Stimulated activated effector memory CD8-positive, alpha-beta T cell treated with anti-CD3 and anti-CD28 coated beads, Interleukin-12 subunit alpha, Interleukin-12 subunit beta, amount 100 ng/mL, for 72 hours (primary cell): Measurements from ENCODE around the gene BBOX1.
"Not testable (repeated sequence)": the region's sequence is repeated elsewhere in the genome, so short reads cannot be mapped to it uniquely, and the experiment has no call there.

ENCODE experiments used
- ATAC-seq: fragments of 150-1000 bp; cut with Tn5 transposase; 2 replicates; pipeline ENCODE4 v1.10.0; 2021
- DNase-seq, 2 donors: peaks; one replicate each; pipeline ENCODE4 v3.0.0; 2021 to 2022; ENCODE audit warnings: low spot score in 2 of 2
- H3K27ac Mint-ChIP-seq: one replicate; pipeline ENCODE4 v1.8.0; 2022; ENCODE audit warnings: mild to moderate bottlenecking, mixed read lengths
- H3K36me3 Mint-ChIP-seq: one replicate; pipeline ENCODE4 v1.8.0; 2022; ENCODE audit warnings: mild to moderate bottlenecking, mixed read lengths
- H3K4me1 Mint-ChIP-seq: one replicate; pipeline ENCODE4 v1.8.0; 2022; ENCODE audit warnings: mixed read lengths
- H3K4me3 Mint-ChIP-seq: one replicate; pipeline ENCODE4 v1.8.0; 2022; ENCODE audit warnings: mild to moderate bottlenecking, mixed read lengths
- H3K9me3 Mint-ChIP-seq: one replicate; pipeline ENCODE4 v1.8.0; 2022; ENCODE audit warnings: mixed read lengths

Gene BBOX1

DNA sequence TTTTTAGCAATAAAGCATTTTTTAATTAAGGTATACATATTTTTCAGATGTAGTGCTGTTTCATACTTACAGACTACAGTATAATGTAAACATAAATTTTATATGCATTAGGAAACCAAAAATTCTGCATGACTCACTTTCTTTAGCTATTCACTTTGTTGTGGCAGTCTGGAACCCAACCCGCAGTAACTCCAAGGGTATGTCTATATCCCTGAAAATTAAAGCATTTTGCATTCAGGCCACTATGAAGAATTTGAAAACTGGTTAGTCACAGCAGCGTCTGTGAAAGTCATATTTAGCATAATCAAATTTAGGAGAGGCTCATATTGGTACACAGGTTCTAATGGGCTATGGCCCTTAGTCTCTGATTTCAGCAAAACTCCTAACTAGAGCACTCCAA, 46.8 kb downstream of the BBOX1 start:
- no peaks in the 10 kb centered on the region for H3K4me1 Mint-ChIP-seq
- no peak overlapping the region for H3K4me3 Mint-ChIP-seq
- no peak overlapping the region for H3K27ac Mint-ChIP-seq
- DNase-seq (no peak), ATAC-seq (no peak)
- H3K9me3 Mint-ChIP-seq: peaks cover 7% of the 10 kb centered on the region
- H3K36me3 Mint-ChIP-seq: no peaks in the 10 kb centered on the region

DNA sequence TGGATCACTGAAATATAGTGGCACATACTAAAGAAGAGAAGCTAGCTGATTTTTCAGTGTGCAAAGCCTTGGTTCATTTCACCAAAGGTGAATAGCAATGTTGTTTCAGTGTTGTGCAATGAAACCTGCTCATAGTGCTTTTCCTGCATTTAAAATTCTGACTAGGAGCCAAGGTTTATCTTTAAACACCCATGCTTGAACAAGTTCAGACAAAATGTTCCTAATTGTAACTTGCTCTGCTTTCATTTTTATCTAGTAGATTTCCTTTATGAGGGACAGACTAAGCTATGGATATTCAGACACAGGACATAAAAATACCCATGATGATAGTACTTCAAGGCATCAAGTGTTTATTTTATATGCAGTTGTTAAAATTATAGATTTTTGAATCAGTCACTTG, 47.7 kb downstream of the BBOX1 start:
- Mint-ChIP-seq H3K9me3 (peaks cover 7% of the 10 kb centered on the region), H3K4me3 (no peak overlapping the region), H3K27ac (no peak overlapping the region), H3K36me3 (no peaks in the 10 kb centered on the region), H3K4me1 (no peaks in the 10 kb centered on the region)
- no peak for DNase-seq
- no peak for ATAC-seq

GRCh38 chr11:27089746-27090145, 49.1 kb downstream of the BBOX1 start:
- Mint-ChIP-seq H3K4me3 (no peak overlapping the region), H3K4me1 (no peaks in the 10 kb centered on the region), H3K27ac (no peak overlapping the region), H3K9me3 (peaks cover 9% of the 10 kb centered on the region), H3K36me3 (no peaks in the 10 kb centered on the region)
- DNase-seq (no peak), ATAC-seq (no peak)

DNA sequence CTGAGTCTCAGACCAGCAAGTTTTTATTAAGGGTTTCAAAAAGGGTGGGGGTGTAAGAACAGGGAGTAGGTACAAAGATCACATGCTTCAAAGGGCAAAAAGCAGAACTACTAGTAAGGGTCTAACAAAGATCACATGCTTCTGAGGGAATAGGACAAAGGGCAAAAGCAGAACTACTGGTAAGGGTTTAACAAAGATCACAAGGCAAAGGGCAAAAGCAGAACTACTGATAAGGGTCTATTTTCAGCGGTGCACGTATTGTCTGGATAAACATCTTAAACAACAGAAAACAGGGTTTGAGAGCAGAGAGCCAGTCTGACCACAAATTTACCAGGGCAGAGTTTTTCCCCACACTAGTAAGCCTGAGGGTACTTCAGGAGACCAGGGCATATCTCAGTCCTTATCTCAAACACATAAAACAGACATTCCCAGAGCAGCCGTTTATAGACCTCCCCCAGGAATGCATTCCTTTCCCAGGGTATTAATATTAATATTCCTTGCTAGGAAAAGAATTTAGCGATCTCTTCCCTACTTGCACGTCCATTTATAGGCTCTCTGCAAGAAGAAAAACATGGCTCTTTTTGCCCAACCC, 49.8 kb downstream of the BBOX1 start:
- DNase-seq, H3K9me3 Mint-ChIP-seq, H3K4me3 Mint-ChIP-seq, ATAC-seq, H3K4me1 Mint-ChIP-seq, H3K36me3 Mint-ChIP-seq, H3K27ac Mint-ChIP-seq: not testable (repeated sequence)

- no peaks in the 10 kb centered on the region for H3K4me1 Mint-ChIP-seq
- H3K9me3 Mint-ChIP-seq: peaks cover 14% of the 10 kb centered on the region
- DNase-seq: no peak
- H3K36me3 Mint-ChIP-seq: no peaks in the 10 kb centered on the region
- H3K27ac Mint-ChIP-seq: no peak overlapping the region
- H3K4me3 Mint-ChIP-seq: no peak overlapping the region
- ATAC-seq: no peak
Measured at GRCh38 chr11:27094120-27094519, 53.5 kb downstream of the BBOX1 start.

DNA sequence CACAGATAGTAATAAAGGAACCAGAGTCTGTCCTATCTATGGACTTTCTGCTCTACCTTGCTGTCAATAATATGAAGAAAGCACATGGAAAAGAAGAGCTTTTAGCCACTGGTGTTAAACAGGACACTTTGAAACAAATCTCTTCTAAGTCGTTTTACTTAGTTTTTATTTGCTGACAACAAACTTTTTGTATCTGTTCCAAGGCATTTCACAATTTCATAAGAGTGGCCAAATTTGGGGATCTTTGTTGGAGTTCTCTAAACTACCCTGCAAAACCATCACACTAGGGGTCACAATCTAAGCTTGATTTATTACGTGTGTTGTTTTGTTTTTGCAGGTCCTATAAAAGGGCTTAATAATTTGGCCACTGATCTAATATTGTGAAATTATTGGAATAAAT, 54.4 kb downstream of the BBOX1 start:
- H3K36me3 Mint-ChIP-seq: no peaks in the 10 kb centered on the region
- H3K27ac Mint-ChIP-seq: no peak overlapping the region
- peaks cover 12% of the 10 kb centered on the region for H3K9me3 Mint-ChIP-seq
- H3K4me3 Mint-ChIP-seq: no peak overlapping the region
- DNase-seq: no peak
- no peak for ATAC-seq
- no peaks in the 10 kb centered on the region for H3K4me1 Mint-ChIP-seq

GRCh38 chr11:27095887-27096286, 55.3 kb downstream of the BBOX1 start:
- Mint-ChIP-seq H3K27ac (no peak overlapping the region), H3K9me3 (peaks cover 7% of the 10 kb centered on the region), H3K4me3 (no peak overlapping the region), H3K36me3 (no peaks in the 10 kb centered on the region), H3K4me1 (no peaks in the 10 kb centered on the region)
- ATAC-seq (no peak), DNase-seq (no peak)

GRCh38 chr11:27097551-27097950, 56.9 kb downstream of the BBOX1 start:
- Mint-ChIP-seq H3K4me1 (no peaks in the 10 kb centered on the region), H3K4me3 (no peak overlapping the region), H3K9me3 (peaks cover 7% of the 10 kb centered on the region), H3K27ac (no peak overlapping the region), H3K36me3 (no peaks in the 10 kb centered on the region)
- no peak for DNase-seq
- no peak for ATAC-seq

GRCh38 chr11:27100534-27100933, 59.9 kb downstream of the BBOX1 start:
- H3K4me3 Mint-ChIP-seq: no peak overlapping the region
- peaks cover 9% of the 10 kb centered on the region for H3K9me3 Mint-ChIP-seq
- H3K4me1 Mint-ChIP-seq: no peaks in the 10 kb centered on the region
- no peak for DNase-seq
- no peaks in the 10 kb centered on the region for H3K36me3 Mint-ChIP-seq
- no peak for ATAC-seq
- no peak overlapping the region for H3K27ac Mint-ChIP-seq

- Mint-ChIP-seq H3K36me3 (no peaks in the 10 kb centered on the region), H3K9me3 (peaks cover 4% of the 10 kb centered on the region), H3K27ac (no peak overlapping the region), H3K4me1 (no peaks in the 10 kb centered on the region), H3K4me3 (no peak overlapping the region)
- DNase-seq: no peak
- no peak for ATAC-seq
Measured at GRCh38 chr11:27107548-27107947, 66.9 kb downstream of the BBOX1 start.

DNA sequence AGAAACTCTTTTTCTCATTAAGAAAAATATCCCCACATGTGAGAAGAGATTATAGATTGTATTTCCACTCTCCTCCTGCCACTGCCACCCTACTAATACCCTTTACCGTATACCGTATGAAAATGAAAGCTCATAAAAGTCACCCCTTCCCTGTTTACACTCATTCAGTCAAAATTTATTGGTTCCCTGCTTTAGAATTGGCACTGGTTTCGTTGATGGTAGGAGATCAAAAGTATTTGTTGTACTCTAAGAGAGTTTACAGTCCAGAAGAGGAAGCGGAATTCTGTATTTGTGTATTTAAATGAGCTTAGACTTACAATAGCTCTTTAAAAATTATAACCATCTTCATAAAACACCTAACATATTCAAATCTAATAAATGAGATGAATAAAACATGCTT, 68.2 kb downstream of the BBOX1 start:
- peaks cover 4% of the 10 kb centered on the region for H3K9me3 Mint-ChIP-seq

DNA sequence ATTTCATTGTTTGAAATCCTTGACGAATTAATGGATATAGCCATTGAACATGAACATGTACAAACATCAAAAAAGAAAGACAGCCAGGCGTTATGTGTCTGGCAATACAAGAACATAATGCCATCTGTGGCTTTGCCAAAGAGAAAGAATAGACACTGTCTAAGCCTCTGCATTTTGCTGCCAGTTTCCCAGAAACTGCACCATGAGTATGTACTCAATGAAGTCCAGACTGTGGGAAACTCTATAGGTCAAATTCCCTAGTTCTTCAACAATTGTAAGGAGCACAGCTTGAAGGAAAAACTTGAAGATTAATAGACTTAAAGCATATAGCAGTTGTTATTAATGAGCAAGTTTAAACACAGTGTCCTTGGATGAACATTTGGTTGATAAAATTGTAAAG, 71.3 kb downstream of the BBOX1 start:
- Mint-ChIP-seq H3K4me3 (no peak overlapping the region), H3K36me3 (no peaks in the 10 kb centered on the region), H3K27ac (no peak overlapping the region), H3K9me3 (no peaks in the 10 kb centered on the region), H3K4me1 (no peaks in the 10 kb centered on the region)
- DNase-seq (no peak), ATAC-seq (no peak)

More for the DNA sequence above, 68.2 kb downstream of the BBOX1 start:
- no peak for DNase-seq
- no peak for ATAC-seq
- H3K27ac Mint-ChIP-seq: no peak overlapping the region
- H3K36me3 Mint-ChIP-seq: no peaks in the 10 kb centered on the region
- H3K4me1 Mint-ChIP-seq: no peaks in the 10 kb centered on the region
- H3K4me3 Mint-ChIP-seq: no peak overlapping the region

GRCh38 chr11:27112946-27113345, 72.3 kb downstream of the BBOX1 start:
- Mint-ChIP-seq H3K9me3 (no peaks in the 10 kb centered on the region), H3K36me3 (no peaks in the 10 kb centered on the region), H3K4me3 (no peak overlapping the region), H3K27ac (no peak overlapping the region), H3K4me1 (no peaks in the 10 kb centered on the region)
- ATAC-seq (no peak), DNase-seq (no peak)

- no peaks in the 10 kb centered on the region for H3K36me3 Mint-ChIP-seq
- DNase-seq (no peak), ATAC-seq (no peak)
- peaks cover 4% of the 10 kb centered on the region for H3K9me3 Mint-ChIP-seq
- no peak overlapping the region for H3K27ac Mint-ChIP-seq
- no peak overlapping the region for H3K4me3 Mint-ChIP-seq
- no peaks in the 10 kb centered on the region for H3K4me1 Mint-ChIP-seq
Measured at GRCh38 chr11:27115051-27115650, 74.5 kb downstream of the BBOX1 start.

DNA sequence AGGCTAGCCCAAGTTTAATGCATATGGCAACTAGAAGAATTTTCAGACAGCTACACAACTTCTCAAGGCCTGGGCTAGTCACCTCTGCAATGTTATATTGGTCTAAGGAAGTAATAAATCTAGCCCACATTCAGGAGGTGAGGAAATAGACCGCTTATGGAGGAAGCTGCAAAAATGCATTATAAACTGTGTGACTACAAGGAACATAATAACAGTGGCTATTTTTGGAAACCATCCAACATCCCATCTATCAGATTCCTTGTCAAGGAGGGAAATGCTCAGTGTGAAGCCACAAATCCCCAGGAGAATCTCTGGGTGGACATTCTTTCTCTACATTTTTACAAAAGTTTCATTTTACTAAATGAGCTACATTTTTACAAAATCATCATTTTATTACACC, 76.1 kb downstream of the BBOX1 start:
- Mint-ChIP-seq H3K36me3 (no peaks in the 10 kb centered on the region), H3K9me3 (peaks cover 4% of the 10 kb centered on the region), H3K4me1 (no peaks in the 10 kb centered on the region), H3K27ac (no peak overlapping the region), H3K4me3 (no peak overlapping the region)
- DNase-seq: no peak
- no peak for ATAC-seq

GRCh38 chr11:27118371-27118770, 77.8 kb downstream of the BBOX1 start:
- no peaks in the 10 kb centered on the region for H3K4me1 Mint-ChIP-seq
- no peak for DNase-seq
- no peak for ATAC-seq
- H3K27ac Mint-ChIP-seq: no peak overlapping the region
- H3K36me3 Mint-ChIP-seq: no peaks in the 10 kb centered on the region
- H3K9me3 Mint-ChIP-seq: peaks cover 4% of the 10 kb centered on the region
- no peak overlapping the region for H3K4me3 Mint-ChIP-seq

DNA sequence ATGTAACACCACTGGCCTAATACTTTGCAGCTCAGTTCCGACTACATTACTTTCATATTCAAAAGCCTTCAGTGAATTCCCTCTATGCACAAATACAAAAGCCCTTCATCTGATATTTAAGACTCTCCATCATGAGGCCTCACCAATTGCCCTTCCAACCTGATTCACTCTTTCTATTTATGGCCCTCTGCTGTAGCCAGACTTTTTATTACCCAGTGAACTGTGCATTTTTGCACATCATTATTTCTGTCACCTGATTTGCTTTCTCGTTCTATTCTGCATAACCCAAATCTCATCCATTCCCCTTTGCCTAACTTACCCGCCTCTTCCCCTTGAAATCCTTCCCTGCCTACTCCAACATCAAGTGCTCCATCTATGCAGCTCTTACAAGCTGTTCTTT, 78.3 kb downstream of the BBOX1 start:
- no peak overlapping the region for H3K27ac Mint-ChIP-seq
- H3K36me3 Mint-ChIP-seq: no peaks in the 10 kb centered on the region
- H3K4me1 Mint-ChIP-seq: no peaks in the 10 kb centered on the region
- H3K9me3 Mint-ChIP-seq: peaks cover 4% of the 10 kb centered on the region
- DNase-seq (no peak), ATAC-seq (no peak)
- no peak overlapping the region for H3K4me3 Mint-ChIP-seq
